ENCODE results near the gene PSKH1. TPM values are rescaled to one million over a fixed set of nuclear protein-coding genes. Genes with fewer than 3 reads are reported as not detected.

PSKH1 gene
- total RNA-seq, 1 experiment from 2014 or later: 24.2 TPM

DNA sequence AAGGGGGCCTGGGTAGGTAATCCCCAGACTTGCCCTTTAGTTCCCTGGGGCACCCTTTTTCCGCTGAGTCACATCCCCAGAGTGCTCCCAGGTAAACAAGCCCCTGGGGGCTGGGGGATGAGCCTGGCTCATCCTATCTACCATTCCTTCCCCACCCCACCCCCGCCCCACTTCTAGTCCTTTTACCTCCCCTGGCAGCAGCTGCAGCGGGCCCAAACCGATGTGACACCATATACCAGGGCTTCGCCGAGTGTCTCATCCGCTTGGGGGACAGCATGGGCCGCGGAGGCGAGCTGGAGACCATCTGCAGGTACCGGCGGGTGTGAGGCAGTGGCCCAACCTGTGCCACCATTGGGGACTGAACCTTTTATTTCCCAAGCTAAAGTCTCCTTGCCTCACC, 7.5 kb upstream of the PSKH1 start:
- no peak for DNase-seq (ENCODE audit: low spot score)
- Histone ChIP-seq H3K9me3 (ENCODE audit: low read depth, low read length, poor library complexity, severe bottlenecking) (no peaks in the 10 kb centered on the region), H3K4me1 (ENCODE audit: insufficient read depth, low read length, poor library complexity, severe bottlenecking) (peaks cover 11% of the 10 kb centered on the region), H3K4me3 (ENCODE audit: low read depth, low read length, poor library complexity, severe bottlenecking) (no peak overlapping the region), H3K36me3 (ENCODE audit: insufficient read depth, low read length, poor library complexity, severe bottlenecking) (peaks cover 38% of the 10 kb centered on the region), H3K27ac (ENCODE audit: low read depth, low read length, poor library complexity, severe bottlenecking) (no peak overlapping the region), H3K27me3 (replicated peaks; ENCODE audit: insufficient read depth, low read depth, low read length, poor library complexity) (no peaks in the 10 kb centered on the region)
- POLR2A ChIA-PET (ENCODE audit: low non-redundant PET): no interaction called here
- CTCF ChIA-PET: interaction anchor here (1.9 kb wide), 1 partner anchor 45 kb away, joined by 7 read pairs; the partner anchor contains the start of gene CTRL
- intact Hi-C loops (cut with micrococcal nuclease; ENCODE audit: unreplicated experiment): no loop called here
- no TSS peak for BruUV-seq (replicated peaks)
- TF ChIP-seq EZH2 (IDR thresholded peaks at IDR 0.05; ENCODE audit: borderline replicate concordance, low read depth, low read length, poor library complexity, severe bottlenecking): no peak
- TF ChIP-seq, protein P1, sequence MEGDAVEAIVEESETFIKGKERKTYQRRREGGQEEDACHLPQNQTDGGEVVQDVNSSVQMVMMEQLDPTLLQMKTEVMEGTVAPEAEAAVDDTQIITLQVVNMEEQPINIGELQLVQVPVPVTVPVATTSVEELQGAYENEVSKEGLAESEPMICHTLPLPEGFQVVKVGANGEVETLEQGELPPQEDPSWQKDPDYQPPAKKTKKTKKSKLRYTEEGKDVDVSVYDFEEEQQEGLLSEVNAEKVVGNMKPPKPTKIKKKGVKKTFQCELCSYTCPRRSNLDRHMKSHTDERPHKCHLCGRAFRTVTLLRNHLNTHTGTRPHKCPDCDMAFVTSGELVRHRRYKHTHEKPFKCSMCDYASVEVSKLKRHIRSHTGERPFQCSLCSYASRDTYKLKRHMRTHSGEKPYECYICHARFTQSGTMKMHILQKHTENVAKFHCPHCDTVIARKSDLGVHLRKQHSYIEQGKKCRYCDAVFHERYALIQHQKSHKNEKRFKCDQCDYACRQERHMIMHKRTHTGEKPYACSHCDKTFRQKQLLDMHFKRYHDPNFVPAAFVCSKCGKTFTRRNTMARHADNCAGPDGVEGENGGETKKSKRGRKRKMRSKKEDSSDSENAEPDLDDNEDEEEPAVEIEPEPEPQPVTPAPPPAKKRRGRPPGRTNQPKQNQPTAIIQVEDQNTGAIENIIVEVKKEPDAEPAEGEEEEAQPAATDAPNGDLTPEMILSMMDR (conservative IDR thresholded peaks at IDR 0.05; ENCODE audit: low read depth, low read length): no peak

DNA sequence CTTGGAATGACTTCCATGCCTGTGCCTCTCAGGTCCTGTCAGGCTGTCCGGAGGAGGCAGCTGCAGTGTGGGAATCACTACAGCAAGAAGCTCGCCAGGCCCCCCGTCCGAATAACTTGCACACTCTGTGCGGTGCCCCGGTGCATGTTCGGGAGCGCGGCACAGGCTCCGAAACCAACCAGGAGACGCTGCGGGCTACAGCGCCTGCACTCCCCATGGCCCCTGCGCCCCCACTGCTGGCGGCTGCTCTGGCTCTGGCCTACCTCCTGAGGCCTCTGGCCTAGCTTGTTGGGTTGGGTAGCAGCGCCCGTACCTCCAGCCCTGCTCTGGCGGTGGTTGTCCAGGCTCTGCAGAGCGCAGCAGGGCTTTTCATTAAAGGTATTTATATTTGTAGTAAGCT, 7.1 kb upstream of the PSKH1 start:
- H3K36me3 ChIP-seq (ENCODE audit: insufficient read depth, low read length, poor library complexity, severe bottlenecking): peaks cover 34% of the 10 kb centered on the region

DNA sequence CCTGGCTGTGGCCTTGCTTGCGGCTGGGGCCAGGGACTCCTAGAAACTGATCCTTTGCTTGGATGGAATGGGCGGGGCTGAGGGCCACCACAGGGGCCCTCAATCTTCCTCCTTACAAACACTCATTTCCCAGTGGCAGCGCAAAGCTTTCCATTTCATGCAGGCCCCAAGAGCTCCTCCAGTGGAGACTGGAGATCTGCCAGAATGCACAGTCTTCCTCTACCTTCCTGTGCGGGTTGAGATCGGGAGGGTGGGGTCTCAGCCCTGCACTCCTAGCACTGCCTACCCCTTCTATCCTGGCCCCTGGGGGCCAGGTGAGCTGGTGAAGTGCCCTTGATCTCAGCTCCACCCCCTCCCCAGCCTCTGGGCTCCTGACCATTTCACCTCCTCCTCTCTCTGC, 6.7 kb upstream of the PSKH1 start:
- Histone ChIP-seq H3K27me3 (replicated peaks; ENCODE audit: insufficient read depth, low read depth, low read length, poor library complexity) (no peaks in the 10 kb centered on the region), H3K27ac (ENCODE audit: low read depth, low read length, poor library complexity, severe bottlenecking) (no peak overlapping the region), H3K9me3 (ENCODE audit: low read depth, low read length, poor library complexity, severe bottlenecking) (no peaks in the 10 kb centered on the region), H3K36me3 (ENCODE audit: insufficient read depth, low read length, poor library complexity, severe bottlenecking) (peaks cover 30% of the 10 kb centered on the region), H3K4me1 (ENCODE audit: insufficient read depth, low read length, poor library complexity, severe bottlenecking) (peaks cover 11% of the 10 kb centered on the region), H3K4me3 (ENCODE audit: low read depth, low read length, poor library complexity, severe bottlenecking) (no peak overlapping the region)
- no TSS peak for BruUV-seq (replicated peaks)
- TF ChIP-seq, protein P1 (conservative IDR thresholded peaks at IDR 0.05; ENCODE audit: low read depth, low read length): no peak
- no peak for TF ChIP-seq EZH2 (IDR thresholded peaks at IDR 0.05; ENCODE audit: borderline replicate concordance, low read depth, low read length, poor library complexity, severe bottlenecking)
- POLR2A ChIA-PET (ENCODE audit: low non-redundant PET): no interaction called here
- no peak for DNase-seq (ENCODE audit: low spot score)
- intact Hi-C loops (cut with micrococcal nuclease; ENCODE audit: unreplicated experiment): no loop called here
- CTCF ChIA-PET: no interaction called here

More for the DNA sequence above, 7.1 kb upstream of the PSKH1 start:
- H3K27me3 ChIP-seq (replicated peaks; ENCODE audit: insufficient read depth, low read depth, low read length, poor library complexity): no peaks in the 10 kb centered on the region
- no peak overlapping the region for H3K27ac ChIP-seq (ENCODE audit: low read depth, low read length, poor library complexity, severe bottlenecking)
- H3K9me3 ChIP-seq (ENCODE audit: low read depth, low read length, poor library complexity, severe bottlenecking): no peaks in the 10 kb centered on the region
- H3K4me3 ChIP-seq (ENCODE audit: low read depth, low read length, poor library complexity, severe bottlenecking): no peak overlapping the region
- BruUV-seq (replicated peaks): no TSS peak
- ChIA-PET CTCF (no interaction called here), POLR2A (ENCODE audit: low non-redundant PET) (no interaction called here)
- DNase-seq (ENCODE audit: low spot score): no peak
- intact Hi-C loops (cut with micrococcal nuclease; ENCODE audit: unreplicated experiment): no loop called here
- TF ChIP-seq, protein P1 (conservative IDR thresholded peaks at IDR 0.05; ENCODE audit: low read depth, low read length): no peak
- no peak for TF ChIP-seq EZH2 (IDR thresholded peaks at IDR 0.05; ENCODE audit: borderline replicate concordance, low read depth, low read length, poor library complexity, severe bottlenecking)
- peaks cover 11% of the 10 kb centered on the region for H3K4me1 ChIP-seq (ENCODE audit: insufficient read depth, low read length, poor library complexity, severe bottlenecking)

Measured in A673 (cell line).